Common myeloid progenitor, CD34-positive (primary cell): ENCODE measurements around the gene MAP3K9.
"Not testable (repeated sequence)": the region's sequence is repeated elsewhere in the genome, so short reads cannot be mapped to it uniquely, and the experiment has no call there.

Experiments
- CTCF ChIA-PET: fragments of 350-600 bp; sonication (Branson Sonifier 250); formaldehyde crosslinking; loops from one replicate; lab custom pipeline; 2021; ENCODE audit warnings: antibody characterized with exemption; lab: Charles Lee
- POLR2A ChIA-PET: fragments of 350-600 bp; sonication (Branson Sonifier 250); formaldehyde crosslinking; loops from one replicate; lab custom pipeline; 2021; ENCODE audit warnings: antibody characterized with exemption; lab: Charles Lee
- DNase-seq, 3 donors: peaks; one replicate each; pipeline versions ENCODE4 v3.0.0 to v3.0.0-alpha.2; 2013
- H3K27ac ChIP-seq, 2 experiments: 1 replicate in 1 of 2; 2 replicates in 1 of 2; pipeline ENCODE4 v1.7.0; 2013; ENCODE audit warnings: inconsistent platforms in 2 of 2, low read length in 2 of 2, mild to moderate bottlenecking in 2 of 2, low read depth in 1 of 2, moderate library complexity in 1 of 2; ENCODE audit not compliant: severe bottlenecking in 2 of 2, insufficient read depth in 1 of 2, poor library complexity in 1 of 2
- H3K27me3 ChIP-seq, 5 experiments: replicated peaks in 2 of 5; 1 replicate in 3 of 5; 2 replicates in 2 of 5; pipeline versions ENCODE4 v1.6.1 to v1.7.0; 2013; ENCODE audit warnings: low read length in 4 of 5, mild to moderate bottlenecking in 2 of 5, moderate library complexity in 2 of 5, inconsistent platforms in 1 of 5; ENCODE audit not compliant: insufficient read depth in 5 of 5, control insufficient read depth in 4 of 5
- H3K36me3 ChIP-seq, 4 experiments: 1 replicate in 2 of 4; 2 replicates in 2 of 4; pipeline versions ENCODE4 v1.6.1 to v1.7.0; 2013; ENCODE audit warnings: low read length in 3 of 4, control low read depth in 1 of 4, mild to moderate bottlenecking in 1 of 4; ENCODE audit not compliant: control insufficient read depth in 4 of 4, insufficient read depth in 4 of 4
- H3K4me1 ChIP-seq, 4 experiments: 1 replicate in 3 of 4; 2 replicates in 1 of 4; pipeline versions ENCODE4 v1.6.1 to v1.7.1; 2013; ENCODE audit warnings: low read length in 3 of 4, mild to moderate bottlenecking in 3 of 4, control low read depth in 1 of 4, inconsistent platforms in 1 of 4, moderate library complexity in 1 of 4; ENCODE audit not compliant: control insufficient read depth in 4 of 4, insufficient read depth in 4 of 4; ENCODE audit errors: control extremely low read depth in 1 of 4
- H3K4me3 ChIP-seq, 7 experiments: 1 replicate in 4 of 7; 2 replicates in 3 of 7; pipeline versions ENCODE4 v1.5.1 to v1.7.0; 2013; ENCODE audit warnings: mild to moderate bottlenecking in 7 of 7, low read length in 6 of 7, moderate library complexity in 6 of 7, inconsistent platforms in 2 of 7, low read depth in 2 of 7, control low read depth in 1 of 7; ENCODE audit not compliant: insufficient read depth in 4 of 7, control insufficient read depth in 1 of 7; ENCODE audit errors: extremely low read depth in 1 of 7
- H3K9me3 ChIP-seq, 5 experiments: 1 replicate in 4 of 5; 2 replicates in 1 of 5; pipeline versions ENCODE4 v1.6.1 to v1.7.1; 2013; ENCODE audit warnings: low read length in 4 of 5, mild to moderate bottlenecking in 2 of 5, inconsistent platforms in 1 of 5, low read depth in 1 of 5, moderate library complexity in 1 of 5; ENCODE audit not compliant: control insufficient read depth in 4 of 5, insufficient read depth in 2 of 5; ENCODE audit errors: control extremely low read depth in 1 of 5
- WGBS: methylation state at CpG from one replicate; pipeline ENCODE4 v1.1.5; 2013; ENCODE audit not compliant: insufficient coverage; 5-methylcytosine and 5-hydroxymethylcytosine counted together

Gene MAP3K9

DNA sequence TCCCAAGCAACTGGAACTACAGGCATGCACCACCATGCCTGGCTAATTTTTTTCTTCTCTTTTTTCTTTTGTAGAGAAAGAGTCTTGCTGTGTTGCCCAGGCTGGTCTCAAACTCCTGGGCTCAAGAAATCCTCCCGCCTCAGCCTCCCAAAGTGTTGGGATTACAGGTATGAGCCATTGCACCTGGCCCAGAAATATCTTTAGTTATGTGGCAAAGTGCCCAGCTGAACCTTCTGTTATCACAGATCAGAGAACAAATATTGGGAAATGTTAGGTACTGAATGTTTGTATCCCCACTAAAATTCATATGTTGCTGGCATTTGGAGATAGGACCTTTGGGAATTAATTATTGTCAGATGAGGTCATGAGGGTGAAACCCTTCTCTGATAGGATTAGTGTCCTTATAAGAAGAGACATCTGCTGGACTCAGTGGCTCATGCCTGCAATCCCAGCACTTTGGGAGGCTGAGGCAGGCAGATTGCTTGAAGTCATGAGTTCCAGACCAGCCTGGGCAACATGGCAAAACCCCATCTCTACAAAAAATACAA, 105.6 kb downstream of the MAP3K9 start:
- H3K4me1 ChIP-seq: peaks cover 0 to 13% (median 3%) of the 10 kb centered on the region in 4 experiments
- CTCF ChIA-PET: interaction anchor here (1.2 to 1.3 kb wide), 2 partner anchors 78 to 87 kb away, joined by 3 to 4 read pairs; no protein-coding TSS in a partner anchor
- POLR2A ChIA-PET, H3K9me3 ChIP-seq, DNase-seq, H3K36me3 ChIP-seq, H3K27ac ChIP-seq, H3K27me3 ChIP-seq, H3K4me3 ChIP-seq: not testable (repeated sequence)
- WGBS: no CpG with 5 or more reads among the region's 1 CpG

DNA sequence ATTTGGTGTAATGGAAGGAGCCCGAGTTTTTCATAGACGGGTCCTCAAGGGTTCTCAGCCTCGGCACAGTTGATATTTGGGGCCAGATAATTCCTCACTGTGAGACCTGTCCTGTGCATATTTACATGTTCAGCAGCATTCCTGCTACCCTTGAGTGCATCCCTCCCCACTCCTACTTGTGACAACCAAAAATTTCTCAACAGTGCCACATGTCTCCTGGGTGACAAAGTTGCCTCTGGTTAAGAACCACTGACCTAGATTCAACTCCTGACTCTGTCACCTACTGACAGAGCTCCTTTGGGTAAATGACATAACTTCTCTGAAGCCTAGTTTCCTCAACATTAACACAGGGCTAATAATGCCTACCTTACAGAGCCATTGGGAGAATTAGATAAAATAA, 107.2 kb downstream of the MAP3K9 start:
- H3K4me3 ChIP-seq: no peak overlapping the region
- WGBS: 63% methylated on average over 3 of the region's 3 CpGs
- no peak overlapping the region for H3K27ac ChIP-seq
- ChIA-PET POLR2A (no interaction called here), CTCF (interaction anchor here (1.1 to 1.2 kb wide), 3 partner anchors 76 to 81 kb away, joined by 3 to 6 read pairs (median 4); no protein-coding TSS in a partner anchor)
- H3K27me3 ChIP-seq: no peaks in the 10 kb centered on the region
- no peaks in the 10 kb centered on the region for H3K36me3 ChIP-seq
- H3K9me3 ChIP-seq: no peaks in the 10 kb centered on the region
- H3K4me1 ChIP-seq: peaks cover 3 to 25% (median 17%) of the 10 kb centered on the region in 4 experiments
- DNase-seq: no peak

DNA sequence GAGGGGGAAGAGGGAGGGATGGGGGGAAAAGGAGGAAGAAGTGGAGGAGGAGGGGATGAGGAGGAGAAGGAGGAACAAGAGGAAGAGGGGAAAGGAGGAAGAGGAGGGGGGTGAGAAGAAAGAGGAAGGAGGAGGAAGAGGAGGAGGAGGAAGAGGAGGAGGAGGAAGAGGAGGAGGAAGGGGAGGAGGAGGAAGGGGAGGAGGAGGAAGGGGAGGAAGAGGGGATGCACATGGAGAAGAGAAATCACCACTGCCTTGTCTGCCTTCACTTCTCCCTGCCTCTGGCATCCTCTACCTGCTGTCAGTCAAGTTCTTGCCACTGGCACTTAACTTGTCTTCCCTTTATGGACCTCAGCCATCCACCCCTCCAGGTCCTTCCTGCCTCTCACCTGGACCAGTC, 107.7 kb downstream of the MAP3K9 start:
- H3K36me3 ChIP-seq: no peaks in the 10 kb centered on the region
- CTCF ChIA-PET: interaction anchor here (1.1 kb wide), 2 partner anchors 78 to 80 kb away, joined by 4 to 6 read pairs; no protein-coding TSS in a partner anchor

DNA sequence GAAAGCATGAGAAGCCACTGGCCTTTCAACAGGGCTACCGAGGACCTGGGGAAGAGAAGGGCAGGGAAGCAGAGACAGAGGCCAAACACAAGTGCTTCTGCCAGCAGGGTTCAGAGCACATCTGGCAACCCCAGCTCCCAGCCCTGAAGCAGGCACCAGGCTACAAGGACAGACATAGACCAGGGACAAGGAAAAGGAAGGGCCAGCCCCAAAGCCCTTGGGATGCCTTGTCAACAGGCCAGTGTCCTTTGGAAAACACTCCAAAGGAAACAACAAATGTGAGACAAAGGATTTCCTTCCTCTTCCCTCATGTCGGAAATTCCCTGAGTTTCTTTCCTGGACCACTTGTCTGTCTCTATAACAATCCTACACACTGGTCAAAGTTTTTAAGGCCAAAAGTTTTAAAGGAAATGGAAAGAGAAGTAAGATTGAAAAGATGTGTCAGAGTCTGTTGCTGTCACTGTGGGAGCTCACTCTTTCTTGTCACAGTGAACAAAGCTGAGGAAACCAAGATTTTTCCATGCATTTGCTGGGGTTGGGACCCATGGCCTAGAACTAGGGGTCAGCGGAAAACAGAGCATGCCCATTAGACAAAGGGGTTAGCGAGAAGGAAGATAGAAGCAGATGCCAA, 108.2 kb downstream of the MAP3K9 start:
- 92% methylated on average over 3 of the region's 4 CpGs for WGBS
- Histone ChIP-seq H3K9me3 (no peaks in the 10 kb centered on the region), H3K27ac (no peak overlapping the region), H3K4me1 (peaks cover 3 to 23% (median 17%) of the 10 kb centered on the region in 4 experiments), H3K4me3 (no peak overlapping the region), H3K36me3 (no peaks in the 10 kb centered on the region), H3K27me3 (no peaks in the 10 kb centered on the region)
- ChIA-PET POLR2A (interaction anchor here (0.6 kb wide), 1 partner anchor 60 kb away, joined by 4 read pairs; no protein-coding TSS in a partner anchor), CTCF (interaction anchor here (1.1 kb wide), 1 partner anchor 80 kb away, joined by 6 read pairs; no protein-coding TSS in a partner anchor)
- DNase-seq: no peak

More for the DNA sequence above, 107.7 kb downstream of the MAP3K9 start:
- POLR2A ChIA-PET: interaction anchor here (0.6 kb wide), 1 partner anchor 60 kb away, joined by 4 read pairs; no protein-coding TSS in a partner anchor
- no peak overlapping the region for H3K4me3 ChIP-seq
- H3K27ac ChIP-seq: no peak overlapping the region
- no peaks in the 10 kb centered on the region for H3K27me3 ChIP-seq
- no peak for DNase-seq
- H3K9me3 ChIP-seq: no peaks in the 10 kb centered on the region
- peaks cover 3 to 23% (median 17%) of the 10 kb centered on the region in 4 experiments for H3K4me1 ChIP-seq

DNA sequence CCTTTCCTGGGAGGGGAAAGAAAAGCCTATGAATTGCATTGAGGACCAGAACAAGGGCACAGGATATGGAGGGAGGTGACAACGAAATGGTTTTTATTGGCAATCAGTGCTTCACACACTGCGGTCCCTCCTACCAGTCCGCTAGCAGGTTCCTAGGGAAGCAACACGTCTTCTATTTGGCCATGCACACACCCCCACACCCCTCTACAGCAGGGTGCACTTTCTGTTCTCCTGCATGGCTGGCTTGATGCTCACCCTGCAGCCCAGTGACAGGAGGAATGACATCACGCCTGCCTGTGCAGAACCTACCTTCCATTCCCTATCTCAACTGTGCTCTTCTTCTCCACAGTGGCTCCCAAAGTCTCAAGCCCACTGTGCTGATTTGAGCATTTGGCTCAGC, 109.7 kb downstream of the MAP3K9 start:
- Histone ChIP-seq H3K36me3 (no peaks in the 10 kb centered on the region), H3K4me1 (peaks cover 3 to 23% (median 17%) of the 10 kb centered on the region in 4 experiments), H3K27me3 (no peaks in the 10 kb centered on the region), H3K4me3 (no peak overlapping the region), H3K27ac (no peak overlapping the region), H3K9me3 (no peaks in the 10 kb centered on the region)
- POLR2A ChIA-PET: no interaction called here
- DNase-seq: no peak
- CTCF ChIA-PET: no interaction called here
- WGBS: 93% methylated on average over 4 of the region's 5 CpGs

DNA sequence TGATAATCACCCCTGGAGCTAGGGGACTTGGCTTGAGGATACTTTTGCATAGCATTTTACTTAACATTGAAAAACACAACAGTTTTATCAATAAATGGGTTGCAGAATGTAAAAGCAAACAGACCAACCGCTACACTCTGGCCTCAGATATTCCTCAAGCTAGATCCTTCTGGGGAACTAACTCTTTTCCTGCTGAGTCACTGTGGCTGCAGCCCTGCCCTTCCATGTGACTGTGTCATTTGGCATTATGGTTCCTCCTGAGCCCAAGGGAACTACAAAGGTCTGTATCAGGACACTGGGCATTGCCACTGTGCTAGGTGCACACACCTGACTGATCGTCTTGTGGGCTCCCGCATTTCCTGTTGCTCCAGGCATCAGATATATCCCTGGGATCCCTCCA, 111.0 kb downstream of the MAP3K9 start:
- Histone ChIP-seq H3K36me3 (no peaks in the 10 kb centered on the region), H3K4me3 (peak overlapping the region in 2 of 7 experiments; percentile 11 to 45), H3K4me1 (peaks cover 3 to 23% (median 17%) of the 10 kb centered on the region in 4 experiments), H3K27me3 (no peaks in the 10 kb centered on the region), H3K27ac (no peak overlapping the region), H3K9me3 (no peaks in the 10 kb centered on the region)
- ChIA-PET POLR2A (no interaction called here), CTCF (interaction anchor here (0.6 to 1.2 kb wide), 7 partner anchors 9 to 255 kb away, joined by 3 to 5 read pairs (median 3); no protein-coding TSS in a partner anchor)
- DNase-seq: peak; percentile 64 to 87 (median 84)
- WGBS: 29% methylated on average over 3 of the region's 3 CpGs

DNA sequence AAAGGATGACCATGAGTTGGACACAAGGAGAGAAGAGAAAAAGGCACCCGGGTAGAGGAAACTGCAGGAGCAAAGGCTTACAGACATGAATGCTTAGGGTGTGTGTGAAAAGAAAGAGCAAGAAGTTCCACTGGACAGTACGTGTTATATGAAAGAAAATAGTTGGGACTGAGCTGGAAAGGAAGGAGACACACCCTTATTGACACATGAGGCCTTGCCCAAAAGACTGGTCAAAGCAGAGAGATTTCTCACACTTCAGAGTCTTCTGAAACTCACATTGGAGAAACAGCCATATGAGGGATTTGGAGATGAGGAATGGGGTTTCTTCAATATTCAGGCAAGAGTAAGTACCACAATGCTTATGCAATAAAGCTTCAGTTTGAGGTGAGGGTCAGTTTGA, 111.6 kb downstream of the MAP3K9 start:
- Histone ChIP-seq H3K9me3 (no peaks in the 10 kb centered on the region), H3K4me1 (peaks cover 3 to 23% (median 17%) of the 10 kb centered on the region in 4 experiments), H3K4me3 (peak overlapping the region in 1 of 7 experiments; percentile 11), H3K27ac (no peak overlapping the region), H3K27me3 (no peaks in the 10 kb centered on the region), H3K36me3 (no peaks in the 10 kb centered on the region)
- ChIA-PET POLR2A (no interaction called here), CTCF (interaction anchor here (0.6 to 1.2 kb wide), 6 partner anchors 16 to 256 kb away, joined by 3 to 5 read pairs (median 3); no protein-coding TSS in a partner anchor)
- 94% methylated on average over 2 of the region's 2 CpGs for WGBS
- DNase-seq: peak in 1 of 3 donors; percentile 15
